ENCODE data around the gene SEC14L6. TPM values are rescaled to one million over a fixed set of nuclear protein-coding genes. Genes with fewer than 3 reads are reported as not detected.

The SEC14L6 gene
- total and polyA plus RNA-seq, 9 of the 15 experiments (the other 6 are each of a cell fraction or from before 2014, with no cell fraction given), result 0.29 to 6.1 (median 1.9) TPM

- in situ Hi-C loops (cut with MboI), result no loop called here
- DNase-seq (ENCODE audit: extremely low read depth in 1 of 4, low spot score in 3 of 4), result no peak
- no peaks in the 10 kb centered on the region for H3K79me2 ChIP-seq (ENCODE audit: control insufficient read depth, insufficient read depth, low read length)
- WGBS (ENCODE audit: insufficient coverage, low coverage, missing lambda C conversion rate), result 92% methylated on average over 6 of the region's 9 CpGs
- BruUV-seq (replicated peaks), result no TSS peak
- ATAC-seq, result no peak
- H2AFZ ChIP-seq (ENCODE audit: low read depth, low read length), result no peak overlapping the region
- H3K4me3 ChIP-seq, result no peak overlapping the region
- POLR2A ChIA-PET, result interaction anchor here (0.6 kb wide), 1 partner anchor 185 kb away, joined by 3 read pairs; no protein-coding TSS in a partner anchor
- H3K36me3 ChIP-seq (ENCODE audit: control insufficient read depth, insufficient read depth, low read length), result no peaks in the 10 kb centered on the region
- H4K20me1 ChIP-seq (replicated peaks; ENCODE audit: control insufficient read depth, insufficient read depth, low read length), result no peaks in the 10 kb centered on the region
- H3K4me2 ChIP-seq (ENCODE audit: insufficient read depth, low read length), result no peak overlapping the region
- H3K27ac ChIP-seq (ENCODE audit: extremely low read depth, low read depth, low read length), result no peak overlapping the region
- no peaks in the 10 kb centered on the region for H3K9me3 ChIP-seq (replicated peaks; ENCODE audit: control insufficient read depth, insufficient read depth, low read depth, low read length)
- no peaks in the 10 kb centered on the region for H3K27me3 ChIP-seq (ENCODE audit: control insufficient read depth in 2 of 2, insufficient read depth in 2 of 2, low read length in 2 of 2)
- FAIRE-seq, result no peak
- peaks cover 12 to 14% of the 10 kb centered on the region in 2 experiments; a peak in 4 of 5 replicates for H3K4me1 ChIP-seq (replicated peaks in 1 of 2; ENCODE audit: control insufficient read depth in 2 of 2, insufficient read depth in 2 of 2, low read length in 2 of 2)
- H3K9ac ChIP-seq (ENCODE audit: insufficient read depth in 1 of 2, low read depth in 2 of 2, low read length in 2 of 2), result no peak overlapping the region
- H3K9me1 ChIP-seq (ENCODE audit: control insufficient read depth, insufficient read depth, low read length), result no peaks in the 10 kb centered on the region
- CTCF ChIA-PET (ENCODE audit: low intra/inter-chr PET ratio), result interaction anchor here (0.6 kb wide), 1 partner anchor 203 kb away, joined by 3 read pairs; no protein-coding TSS in a partner anchor
- intact Hi-C loops (cut with micrococcal nuclease), result no loop called here
- no peak for TF ChIP-seq JUNB (CRISPR knock-in tag; conservative IDR thresholded peaks at IDR 0.05)
- no peak for TF ChIP-seq ZNF174 (CRISPR knock-in tag; IDR thresholded peaks at IDR 0.05)
- TF ChIP-seq CREM (IDR thresholded peaks at IDR 0.05; ENCODE audit: low read depth), result no peak
- TF ChIP-seq DIDO1 (tag; IDR thresholded peaks at IDR 0.05; ENCODE audit: low read depth), result no peak
- TF ChIP-seq, protein P1, sequence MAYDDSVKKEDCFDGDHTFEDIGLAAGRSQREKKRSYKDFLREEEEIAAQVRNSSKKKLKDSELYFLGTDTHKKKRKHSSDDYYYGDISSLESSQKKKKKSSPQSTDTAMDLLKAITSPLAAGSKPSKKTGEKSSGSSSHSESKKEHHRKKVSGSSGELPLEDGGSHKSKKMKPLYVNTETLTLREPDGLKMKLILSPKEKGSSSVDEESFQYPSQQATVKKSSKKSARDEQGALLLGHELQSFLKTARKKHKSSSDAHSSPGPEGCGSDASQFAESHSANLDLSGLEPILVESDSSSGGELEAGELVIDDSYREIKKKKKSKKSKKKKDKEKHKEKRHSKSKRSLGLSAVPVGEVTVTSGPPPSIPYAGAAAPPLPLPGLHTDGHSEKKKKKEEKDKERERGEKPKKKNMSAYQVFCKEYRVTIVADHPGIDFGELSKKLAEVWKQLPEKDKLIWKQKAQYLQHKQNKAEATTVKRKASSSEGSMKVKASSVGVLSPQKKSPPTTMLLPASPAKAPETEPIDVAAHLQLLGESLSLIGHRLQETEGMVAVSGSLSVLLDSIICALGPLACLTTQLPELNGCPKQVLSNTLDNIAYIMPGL (CRISPR knock-in tag; IDR thresholded peaks at IDR 0.05), result no peak
- TF ChIP-seq ZNF512 (tag; IDR thresholded peaks at IDR 0.05), result no peak
- TF ChIP-seq CEBPB (tag; IDR thresholded peaks at IDR 0.05), result no peak
- TF ChIP-seq ZNF184 (CRISPR knock-in tag; IDR thresholded peaks at IDR 0.05), result no peak
- TF ChIP-seq ZNF41 (CRISPR knock-in tag; conservative IDR thresholded peaks at IDR 0.05), result no peak
- no peak for TF ChIP-seq MCM5 (IDR thresholded peaks at IDR 0.05; ENCODE audit: low read depth)
- no peak for TF ChIP-seq SMAD3 (CRISPR knock-in tag; conservative IDR thresholded peaks at IDR 0.05)
- no peak for TF ChIP-seq NCOA6 (IDR thresholded peaks at IDR 0.05)
- TF ChIP-seq ZNF23 (CRISPR knock-in tag; IDR thresholded peaks at IDR 0.05), result no peak
- TF ChIP-seq, protein P2, sequence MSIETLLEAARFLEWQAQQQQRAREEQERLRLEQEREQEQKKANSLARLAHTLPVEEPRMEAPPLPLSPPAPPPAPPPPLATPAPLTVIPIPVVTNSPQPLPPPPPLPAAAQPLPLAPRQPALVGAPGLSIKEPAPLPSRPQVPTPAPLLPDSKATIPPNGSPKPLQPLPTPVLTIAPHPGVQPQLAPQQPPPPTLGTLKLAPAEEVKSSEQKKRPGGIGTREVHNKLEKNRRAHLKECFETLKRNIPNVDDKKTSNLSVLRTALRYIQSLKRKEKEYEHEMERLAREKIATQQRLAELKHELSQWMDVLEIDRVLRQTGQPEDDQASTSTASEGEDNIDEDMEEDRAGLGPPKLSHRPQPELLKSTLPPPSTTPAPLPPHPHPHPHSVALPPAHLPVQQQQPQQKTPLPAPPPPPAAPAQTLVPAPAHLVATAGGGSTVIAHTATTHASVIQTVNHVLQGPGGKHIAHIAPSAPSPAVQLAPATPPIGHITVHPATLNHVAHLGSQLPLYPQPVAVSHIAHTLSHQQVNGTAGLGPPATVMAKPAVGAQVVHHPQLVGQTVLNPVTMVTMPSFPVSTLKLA (conservative IDR thresholded peaks at IDR 0.05), result no peak
- TF ChIP-seq NONO (IDR thresholded peaks at IDR 0.05; ENCODE audit: low read depth in 2 of 2, low read length in 1 of 2), result no peak
- TF ChIP-seq NFE2L1 (tag; IDR thresholded peaks at IDR 0.05; ENCODE audit: borderline replicate concordance, low read depth), result no peak
These were observed 35.4 kb downstream of the SEC14L6 start for GRCh38 chr22:30511109-30511508.
